Smooth muscle cell of the brain vasculature (primary cell): ENCODE data around the gene USB1.
"Not testable (repeated sequence)": the region's sequence is repeated elsewhere in the genome, so short reads cannot be mapped to it uniquely, and the experiment has no call there.

Experiments
- DNase-seq: peaks from one replicate; pipeline ENCODE4 v3.0.0-alpha.2; 2012; ENCODE audit warnings: low read depth, low spot score

The USB1 gene

DNA sequence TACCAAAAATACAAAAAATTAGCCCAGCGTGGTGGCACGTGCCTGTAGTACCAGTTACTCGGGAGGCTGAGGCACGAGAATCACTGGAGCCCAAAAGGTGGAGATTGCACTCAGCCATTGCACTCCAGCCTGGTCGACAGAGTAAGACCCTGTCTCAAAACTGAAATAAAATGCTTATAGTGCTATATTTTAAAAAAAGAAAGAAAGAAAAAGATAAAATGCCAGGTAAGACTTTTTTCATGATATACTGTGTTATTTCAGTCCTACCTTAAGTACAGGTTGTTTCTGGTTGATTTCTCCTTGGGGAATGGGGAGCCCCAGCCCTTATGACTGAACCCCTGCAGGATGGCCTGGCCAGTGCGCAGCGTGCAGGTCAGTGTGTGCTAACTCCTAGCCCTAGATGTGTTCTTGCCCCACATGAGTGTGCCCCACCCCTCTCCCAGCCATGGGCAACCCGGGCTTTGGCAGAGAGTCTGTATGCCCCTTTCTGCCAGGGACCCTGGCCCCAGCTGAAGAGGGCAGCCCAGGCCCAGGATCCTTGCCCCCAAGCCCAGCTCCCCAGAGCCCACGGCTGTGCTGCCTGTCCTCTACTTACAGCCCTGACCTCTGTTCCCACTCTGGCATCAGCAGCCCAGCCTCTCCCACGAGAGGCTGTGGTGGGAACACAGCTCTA, 31.6 kb upstream of the USB1 start:
- no peak for DNase-seq

- DNase-seq = no peak
Measured at GRCh38 chr16:57970319-57970718, 30.9 kb upstream of the USB1 start.

DNA sequence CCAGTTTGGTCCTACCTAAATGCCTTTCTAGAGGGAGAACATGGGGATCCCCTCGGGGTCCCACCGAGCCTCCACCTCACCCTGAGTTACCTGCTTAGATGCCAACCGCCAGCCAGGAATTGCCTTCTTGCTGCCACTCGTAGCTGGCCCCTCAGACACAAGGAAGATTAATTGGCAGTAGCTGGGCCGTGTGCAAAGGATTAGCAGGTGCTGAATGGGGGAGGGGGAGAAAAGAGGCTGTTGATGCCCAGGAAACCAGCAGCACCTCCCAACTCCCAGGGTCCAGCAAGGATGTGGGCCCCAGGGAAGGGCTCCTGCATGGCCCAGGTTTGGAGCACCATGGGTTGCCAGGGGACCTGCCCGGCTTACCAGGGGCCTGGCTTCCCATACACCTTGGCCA, 30.2 kb upstream of the USB1 start, which contains the start of gene CNGB1:
TSS of gene CNGB1 (minus strand) at position 159 of the 400 bp plus-strand sequence. CDS start 3,842 bp downstream, outside the sequence.
- no peak for DNase-seq

DNA sequence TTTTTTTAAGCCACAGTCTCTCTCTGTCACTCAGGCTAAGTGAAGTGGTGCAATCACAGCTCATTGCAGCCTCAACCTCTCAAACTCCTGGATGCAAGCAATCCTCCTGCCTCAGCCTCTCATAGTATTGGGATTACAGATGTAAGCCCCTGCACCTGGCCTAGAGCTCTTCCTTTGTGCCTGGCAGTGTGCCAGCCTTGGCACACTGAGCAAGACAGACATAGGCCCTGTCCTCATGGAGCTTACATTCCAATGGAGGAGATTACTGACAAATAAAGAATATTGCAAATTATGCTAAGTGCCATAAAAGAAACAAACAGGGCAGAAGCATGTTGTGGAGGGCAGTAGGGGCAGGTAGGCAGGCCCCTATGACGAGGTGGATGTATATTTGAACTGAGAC, 29.4 kb upstream of the USB1 start:
- no peak for DNase-seq

- DNase-seq = no peak
Measured at GRCh38 chr16:57972306-57972705, 28.9 kb upstream of the USB1 start.

DNA sequence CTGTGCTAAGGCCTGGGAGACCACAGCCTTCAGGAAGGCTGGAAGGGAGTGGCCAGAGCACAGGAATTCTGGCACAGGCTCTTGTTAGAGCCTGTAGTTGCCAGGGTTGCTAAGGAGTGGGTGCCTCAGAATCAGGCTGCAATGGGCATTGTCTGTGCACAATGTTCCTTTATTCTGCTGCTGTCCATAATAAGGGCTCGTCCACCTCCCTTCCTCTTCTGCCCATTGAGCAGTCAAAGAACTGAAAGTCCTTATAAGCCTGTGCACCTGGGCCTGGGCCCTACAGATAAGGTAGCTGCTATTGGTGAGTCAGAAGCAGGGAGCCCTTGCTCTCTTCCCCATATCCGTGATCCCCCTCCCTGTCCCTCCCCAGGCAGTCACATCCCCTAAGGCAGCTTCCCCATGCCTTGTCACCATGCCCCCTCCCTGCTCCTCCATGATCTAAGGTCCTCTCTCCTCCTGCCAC, 24.8 kb upstream of the USB1 start:
- no peak for DNase-seq

DNA sequence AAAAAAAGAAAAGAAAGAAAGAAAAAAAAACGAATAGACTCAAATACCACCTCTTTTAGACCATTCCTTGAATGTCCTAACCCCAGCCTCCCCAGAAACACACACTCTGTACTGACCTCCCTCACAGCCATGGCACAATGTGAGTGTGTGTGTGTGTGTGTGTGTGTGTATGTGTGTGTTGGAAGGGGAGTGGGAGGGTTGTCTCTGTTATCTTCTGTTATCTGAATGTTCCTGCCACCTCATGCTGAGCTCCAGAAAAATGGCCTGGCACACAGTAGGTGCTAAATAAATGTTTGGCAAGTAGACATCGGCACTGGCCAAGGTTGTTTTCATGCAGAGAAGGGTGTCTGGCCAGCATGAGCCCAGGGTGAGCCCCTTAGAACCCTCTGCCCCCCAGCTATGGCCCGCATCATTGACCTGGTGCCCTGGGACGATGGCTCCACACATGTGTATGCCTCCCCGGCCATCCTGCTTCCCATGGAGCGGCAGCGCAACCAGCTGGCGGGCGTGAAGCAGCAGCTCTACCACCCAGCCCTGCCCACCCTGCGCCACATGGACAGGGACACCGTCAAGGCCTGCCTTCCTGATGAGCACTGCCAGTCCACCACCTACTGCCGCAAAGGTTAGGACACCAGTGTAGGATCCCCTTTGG, 23.7 kb upstream of the USB1 start:
- no peak for DNase-seq

DNA sequence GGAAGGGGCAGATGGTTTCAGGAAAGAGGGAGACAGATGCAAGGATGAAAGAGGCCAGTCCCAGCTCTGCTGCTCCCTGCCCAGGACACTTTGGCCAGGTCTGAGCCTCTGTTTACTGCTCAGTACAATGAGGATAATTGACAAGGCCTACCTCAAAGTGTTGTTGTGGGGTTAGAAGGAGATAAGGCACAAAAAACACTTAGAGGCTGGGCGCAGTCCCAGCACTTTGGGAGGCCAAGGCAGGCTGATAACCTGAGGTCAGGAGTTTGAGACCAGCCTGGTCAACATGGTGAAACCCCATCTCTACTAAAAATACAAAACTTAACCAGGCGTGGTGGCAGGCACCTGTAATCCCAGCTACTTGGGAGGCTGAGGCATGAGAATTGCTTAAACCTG, 23.1 kb upstream of the USB1 start:
- DNase-seq = not testable (repeated sequence)

GRCh38 chr16:57979006-57979585, 22.1 kb upstream of the USB1 start:
- DNase-seq = no peak

- DNase-seq = no peak
Measured at GRCh38 chr16:57981636-57982035, 19.6 kb upstream of the USB1 start.

- DNase-seq = no peak
Measured at GRCh38 chr16:57982385-57982784, 18.8 kb upstream of the USB1 start.

DNA sequence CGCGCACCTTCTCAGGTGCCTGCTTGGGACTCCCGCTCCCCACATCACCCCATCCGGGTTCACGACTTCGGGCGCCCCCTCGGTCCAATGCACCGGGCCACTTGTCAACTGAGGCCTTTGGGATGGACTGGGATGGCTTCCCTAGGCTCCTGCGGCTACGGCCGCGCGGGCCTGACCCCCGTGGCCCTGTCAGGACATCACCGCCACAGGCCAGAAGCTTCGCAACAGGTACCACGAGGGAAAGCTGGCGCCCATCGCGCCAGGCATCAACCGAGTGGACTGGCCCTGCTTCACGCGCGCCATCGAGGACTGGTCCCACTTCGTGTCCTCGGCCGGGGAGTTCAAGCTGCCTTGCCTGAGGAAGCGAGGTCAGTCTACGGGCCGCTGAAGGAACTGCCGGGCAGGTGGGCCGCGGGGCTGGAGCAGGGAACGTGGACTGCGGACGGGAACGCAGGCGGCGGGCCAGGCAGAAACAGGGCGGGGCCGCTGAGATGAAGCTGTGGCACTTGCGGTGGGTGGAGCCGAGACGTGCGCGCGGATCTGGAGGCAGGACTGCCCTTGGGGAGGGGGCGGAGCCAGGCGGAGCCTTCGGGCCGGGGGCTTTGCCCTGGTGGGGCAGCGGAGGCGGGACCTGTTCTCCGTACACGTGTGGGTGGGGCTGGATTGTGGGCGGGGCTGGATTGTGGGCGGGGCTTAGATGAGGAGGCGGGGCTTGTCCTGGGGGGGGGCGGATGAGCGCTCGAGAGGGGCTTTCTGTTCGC, 16.6 kb upstream of the USB1 start:
- no peak for DNase-seq

DNA sequence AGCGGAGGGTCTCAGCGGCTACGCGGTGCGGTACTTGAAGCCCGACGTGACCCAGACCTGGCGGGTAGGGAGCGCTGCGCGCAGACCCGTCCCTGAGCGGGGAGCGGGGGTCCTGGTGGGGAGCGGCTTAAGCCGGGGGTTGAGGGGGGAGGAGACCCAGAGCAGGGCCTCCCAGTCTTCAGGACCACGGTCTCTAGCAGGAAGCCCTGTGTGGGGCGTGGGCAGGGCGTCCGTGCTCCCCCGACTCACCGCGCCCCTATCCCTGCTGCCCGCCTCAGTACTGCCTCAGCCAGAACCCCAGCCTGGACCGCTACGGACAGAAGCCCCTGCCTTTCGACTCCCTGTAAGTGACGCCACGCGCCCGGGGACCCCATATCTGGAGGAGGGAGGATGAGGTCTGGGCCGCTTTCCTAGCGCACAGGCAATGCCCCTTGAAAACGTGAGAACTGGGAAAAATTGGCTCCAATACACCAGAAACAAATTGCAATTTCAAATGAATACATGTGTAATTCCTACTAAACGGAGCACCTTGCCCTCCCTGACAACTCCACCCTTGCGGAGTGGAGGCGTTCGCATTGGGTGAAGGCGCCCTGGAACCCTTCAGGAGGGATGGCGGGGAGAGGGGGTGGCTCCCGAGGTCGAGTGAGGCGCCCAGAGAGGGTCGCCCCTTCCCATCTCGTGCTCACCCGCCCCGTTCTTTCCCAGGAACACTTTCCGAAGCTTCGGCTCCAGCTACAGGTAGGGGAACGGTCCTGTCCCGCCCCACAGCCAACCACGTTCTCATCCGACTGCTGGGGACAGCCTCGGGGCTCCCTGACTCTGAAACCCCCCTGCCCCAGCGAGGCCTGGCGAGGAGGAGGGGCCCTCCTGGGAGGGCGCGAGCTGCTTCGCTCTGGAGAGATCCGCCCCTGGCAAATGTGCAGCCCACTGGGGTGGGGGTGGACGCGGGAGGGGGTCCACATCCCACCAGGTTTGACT, 15.7 kb upstream of the USB1 start:
- no peak for DNase-seq

DNA sequence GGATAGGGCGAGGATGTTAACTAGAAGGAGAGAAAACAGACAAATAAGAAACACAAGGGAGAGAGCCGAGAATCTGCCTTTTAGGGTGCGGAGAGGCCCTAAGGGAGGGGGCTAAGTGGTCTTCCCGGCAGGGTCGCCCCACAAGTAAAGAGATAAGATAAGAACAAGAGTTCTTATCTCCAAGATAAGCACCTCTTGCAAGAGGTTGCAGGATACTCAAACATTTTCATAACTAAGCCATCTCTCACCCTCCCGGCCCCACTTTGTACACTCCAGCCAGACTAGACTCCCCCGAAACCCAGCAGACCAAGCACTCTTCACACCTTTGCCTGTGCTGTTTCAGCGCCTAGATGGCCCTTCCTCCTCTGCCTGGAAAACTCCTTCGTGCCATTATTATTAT, 15.0 kb upstream of the USB1 start:
- DNase-seq = no peak

GRCh38 chr16:57987441-57988177, 13.6 kb upstream of the USB1 start:
- DNase-seq = no peak

- no peak for DNase-seq
Measured at GRCh38 chr16:57988929-57989328, 12.3 kb upstream of the USB1 start.

- DNase-seq = no peak
Measured at GRCh38 chr16:57991551-57992059, 9.6 kb upstream of the USB1 start.

- no peak for DNase-seq
Measured at GRCh38 chr16:57992084-57992483, 9.1 kb upstream of the USB1 start.

DNA sequence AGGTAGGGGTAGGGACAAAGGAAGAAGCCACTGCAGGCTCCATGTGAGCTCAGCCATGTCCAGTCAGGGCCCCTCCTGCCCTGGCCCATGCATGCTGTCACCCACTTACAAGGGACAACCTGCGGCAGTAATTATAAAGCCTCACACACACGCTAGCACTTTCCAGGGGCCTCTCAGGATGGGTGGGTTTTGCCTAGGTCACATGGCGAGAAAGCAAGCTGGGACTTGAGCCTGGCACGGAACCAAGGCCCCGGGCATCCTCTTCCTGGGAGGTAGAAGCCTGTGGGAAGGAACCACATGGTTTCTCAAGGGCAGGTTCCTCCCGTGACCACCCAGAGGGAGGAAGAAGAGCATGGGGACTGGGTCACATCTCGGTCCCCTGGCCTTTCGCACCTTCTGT, 7.8 kb upstream of the USB1 start:
- no peak for DNase-seq

DNA sequence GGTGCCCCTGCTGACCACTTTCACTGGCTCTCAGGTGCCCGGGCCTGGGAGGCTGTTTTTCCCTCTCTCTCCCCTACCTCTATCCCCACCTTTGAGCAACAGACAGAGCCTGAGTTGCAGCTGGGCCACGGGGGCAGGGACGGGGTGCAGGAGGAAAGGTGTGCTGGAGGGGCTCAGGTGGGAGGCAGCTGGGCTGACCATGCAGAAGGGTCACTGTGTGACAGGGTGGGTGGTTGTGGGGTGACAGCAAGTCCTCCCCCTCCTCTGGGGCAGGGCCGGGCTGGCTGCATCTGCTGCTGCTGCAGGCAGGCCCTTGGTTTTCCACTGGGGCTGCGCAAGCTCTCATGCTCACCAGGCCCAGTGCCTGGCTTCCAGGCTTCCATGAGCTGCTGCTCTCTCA, 7.3 kb upstream of the USB1 start:
- no peak for DNase-seq
